ENCODE data around the gene NRSN2. TPM values are rescaled to one million over a fixed set of nuclear protein-coding genes. Genes with fewer than 3 reads are reported as not detected.
"Not testable (repeated sequence)": the region's sequence is repeated elsewhere in the genome, so short reads cannot be mapped to it uniquely, and the experiment has no call there.

The NRSN2 gene
- total and polyA plus RNA-seq, 4 donors, result 32.3 to 150 (median 91.7) TPM

DNA sequence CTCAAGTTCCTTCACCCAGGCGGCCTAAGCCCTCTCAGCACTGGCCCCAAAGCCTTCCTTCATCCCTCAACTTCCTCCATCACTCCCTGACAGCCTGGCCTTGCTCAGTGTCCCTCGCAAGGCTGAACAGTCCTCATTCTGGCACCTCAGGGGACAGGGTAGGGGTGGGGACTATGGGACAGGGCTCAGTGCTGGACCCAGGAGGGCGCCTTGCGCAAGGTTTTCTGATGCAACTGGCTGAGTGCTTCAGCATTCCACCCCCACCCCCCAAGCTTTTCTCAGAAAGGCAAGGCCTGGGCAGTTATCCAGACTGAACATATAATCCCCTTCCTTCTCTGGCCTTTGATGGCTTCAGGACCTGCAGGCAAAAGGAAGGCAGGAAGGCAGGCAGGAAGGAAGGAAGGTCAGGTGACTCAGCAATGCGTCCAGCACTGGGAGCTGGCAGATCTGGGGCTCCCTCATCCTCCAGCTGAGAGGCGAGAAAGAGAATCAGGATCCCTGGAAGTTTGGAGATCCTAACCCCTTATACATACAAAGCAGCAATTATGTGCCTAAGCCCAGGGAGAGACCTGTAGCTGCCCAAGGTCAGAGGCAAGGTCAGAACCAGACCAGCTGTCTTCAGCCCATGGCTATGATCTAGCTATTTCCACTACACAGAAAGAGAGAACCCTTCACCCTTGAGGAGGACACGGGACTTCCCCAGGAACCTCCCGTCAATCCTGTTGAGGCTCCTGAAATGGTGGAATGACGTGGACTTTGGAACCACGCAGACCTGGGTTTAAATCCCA lies 25.0 kb downstream of the NRSN2 start:
- no peaks in the 10 kb centered on the region for H3K27me3 ChIP-seq (ENCODE audit: control insufficient read depth, insufficient read depth, low read length)
- no peak overlapping the region for H3K27ac ChIP-seq (ENCODE audit: low read depth, low read length)
- H3K36me3 ChIP-seq (ENCODE audit: control insufficient read depth, insufficient read depth, low read length), result no peaks in the 10 kb centered on the region
- peak in 1 of 6 donors; percentile 14 for DNase-seq (ENCODE audit: low read depth in 4 of 6, low spot score in 6 of 6)
- H3K4me3 ChIP-seq (ENCODE audit: low read depth, low read length), result no peak overlapping the region
- H3K4me1 ChIP-seq (ENCODE audit: control insufficient read depth, insufficient read depth, low read length), result peaks cover 3% of the 10 kb centered on the region
- 81% methylated on average over 6 of the region's 10 CpGs for whole genome bisulfite sequencing (ENCODE audit: insufficient coverage)
- H3K9me3 ChIP-seq (ENCODE audit: control insufficient read depth, insufficient read depth, low read length), result no peaks in the 10 kb centered on the region

- not testable (repeated sequence) for DNase-seq (ENCODE audit: low read depth in 4 of 6, low spot score in 6 of 6); H3K27ac ChIP-seq (ENCODE audit: low read depth, low read length); H3K4me1 ChIP-seq (ENCODE audit: control insufficient read depth, insufficient read depth, low read length); H3K36me3 ChIP-seq (ENCODE audit: control insufficient read depth, insufficient read depth, low read length); H3K27me3 ChIP-seq (ENCODE audit: control insufficient read depth, insufficient read depth, low read length); H3K9me3 ChIP-seq (ENCODE audit: control insufficient read depth, insufficient read depth, low read length); H3K4me3 ChIP-seq (ENCODE audit: low read depth, low read length)
- 92% methylated on average over 11 of the region's 11 CpGs for WGBS (ENCODE audit: insufficient coverage)
Measured at GRCh38 chr20:372543-373082, 25.7 kb downstream of the NRSN2 start.

GRCh38 chr20:373171-373890 lies 26.4 kb downstream of the NRSN2 start:
- WGBS (ENCODE audit: insufficient coverage), result 61% methylated on average over 2 of the region's 9 CpGs
- peaks cover 3% of the 10 kb centered on the region for H3K4me1 ChIP-seq (ENCODE audit: control insufficient read depth, insufficient read depth, low read length)
- no peak for DNase-seq (ENCODE audit: low read depth in 4 of 6, low spot score in 6 of 6)

GRCh38 chr20:375265-375889 lies 28.5 kb downstream of the NRSN2 start:
- Histone ChIP-seq H3K9me3 (ENCODE audit: control insufficient read depth, insufficient read depth, low read length) (no peaks in the 10 kb centered on the region), H3K27me3 (ENCODE audit: control insufficient read depth, insufficient read depth, low read length) (no peaks in the 10 kb centered on the region), H3K27ac (ENCODE audit: low read depth, low read length) (no peak overlapping the region), H3K36me3 (ENCODE audit: control insufficient read depth, insufficient read depth, low read length) (no peaks in the 10 kb centered on the region), H3K4me1 (ENCODE audit: control insufficient read depth, insufficient read depth, low read length) (peaks cover 8% of the 10 kb centered on the region), H3K4me3 (ENCODE audit: low read depth, low read length) (no peak overlapping the region)
- whole genome bisulfite sequencing (ENCODE audit: insufficient coverage), result 89% methylated on average over 7 of the region's 10 CpGs
- DNase-seq (ENCODE audit: low read depth in 4 of 6, low spot score in 6 of 6), result no peak

More at GRCh38 chr20:373171-373890, 26.4 kb downstream of the NRSN2 start:
- Histone ChIP-seq H3K4me3 (ENCODE audit: low read depth, low read length) (no peak overlapping the region), H3K9me3 (ENCODE audit: control insufficient read depth, insufficient read depth, low read length) (no peaks in the 10 kb centered on the region), H3K27ac (ENCODE audit: low read depth, low read length) (no peak overlapping the region), H3K36me3 (ENCODE audit: control insufficient read depth, insufficient read depth, low read length) (no peaks in the 10 kb centered on the region), H3K27me3 (ENCODE audit: control insufficient read depth, insufficient read depth, low read length) (no peaks in the 10 kb centered on the region)

DNA sequence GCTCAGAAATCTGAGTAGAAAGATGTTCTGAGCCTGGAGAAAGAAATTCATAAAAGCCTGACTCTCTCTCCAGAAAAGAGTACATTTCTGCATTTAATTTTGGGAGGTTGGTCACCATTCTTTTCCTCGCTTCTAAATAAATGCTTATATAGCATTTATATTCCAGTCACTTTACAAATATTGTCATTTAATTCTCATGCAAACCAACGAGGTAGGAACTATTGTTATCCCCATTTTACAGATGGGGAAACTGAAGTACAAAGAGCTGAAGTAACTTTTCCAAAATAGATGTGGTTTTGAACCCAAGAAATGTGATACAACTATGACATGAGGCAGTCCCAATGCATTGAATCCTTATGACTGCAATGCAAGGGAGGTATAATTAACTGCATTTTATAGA lies 29.2 kb downstream of the NRSN2 start:
- Histone ChIP-seq H3K4me1 (ENCODE audit: control insufficient read depth, insufficient read depth, low read length) (peaks cover 8% of the 10 kb centered on the region), H3K9me3 (ENCODE audit: control insufficient read depth, insufficient read depth, low read length) (no peaks in the 10 kb centered on the region), H3K36me3 (ENCODE audit: control insufficient read depth, insufficient read depth, low read length) (no peaks in the 10 kb centered on the region), H3K4me3 (ENCODE audit: low read depth, low read length) (no peak overlapping the region), H3K27ac (ENCODE audit: low read depth, low read length) (no peak overlapping the region), H3K27me3 (ENCODE audit: control insufficient read depth, insufficient read depth, low read length) (no peaks in the 10 kb centered on the region)
- WGBS (ENCODE audit: insufficient coverage), result no CpG with 5 or more reads among the region's 2 CpGs
- DNase-seq (ENCODE audit: low read depth in 4 of 6, low spot score in 6 of 6), result no peak

GRCh38 chr20:376750-377149 lies 29.8 kb downstream of the NRSN2 start:
- no peaks in the 10 kb centered on the region for H3K9me3 ChIP-seq (ENCODE audit: control insufficient read depth, insufficient read depth, low read length)
- H3K4me1 ChIP-seq (ENCODE audit: control insufficient read depth, insufficient read depth, low read length), result peaks cover 12% of the 10 kb centered on the region
- no CpG with 5 or more reads among the region's 2 CpGs for WGBS (ENCODE audit: insufficient coverage)
- DNase-seq (ENCODE audit: low read depth in 4 of 6, low spot score in 6 of 6), result no peak
- H3K27me3 ChIP-seq (ENCODE audit: control insufficient read depth, insufficient read depth, low read length), result no peaks in the 10 kb centered on the region
- no peak overlapping the region for H3K4me3 ChIP-seq (ENCODE audit: low read depth, low read length)
- H3K27ac ChIP-seq (ENCODE audit: low read depth, low read length), result no peak overlapping the region
- H3K36me3 ChIP-seq (ENCODE audit: control insufficient read depth, insufficient read depth, low read length), result no peaks in the 10 kb centered on the region

DNA sequence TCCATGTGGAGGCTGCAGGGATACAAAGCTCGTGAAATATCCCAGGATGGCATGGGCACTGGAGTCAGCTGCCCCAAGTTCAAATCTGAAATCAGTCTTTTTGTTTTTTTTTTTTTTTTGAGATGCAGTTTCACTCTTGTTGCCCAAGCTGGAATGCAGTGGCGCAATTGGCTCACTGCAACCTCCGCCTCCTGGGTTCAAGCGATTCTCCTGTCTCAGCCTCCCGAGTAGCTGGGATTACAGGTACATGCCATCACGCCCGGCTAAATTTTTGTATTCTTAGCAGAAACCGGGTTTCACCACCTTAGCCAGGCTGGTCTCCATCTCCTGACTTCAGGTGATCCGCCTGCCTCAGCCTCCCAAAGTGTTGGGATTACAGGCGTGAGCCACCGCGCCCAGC lies 30.7 kb downstream of the NRSN2 start:
- not testable (repeated sequence) for DNase-seq (ENCODE audit: low read depth in 4 of 6, low spot score in 6 of 6); H3K27ac ChIP-seq (ENCODE audit: low read depth, low read length); H3K36me3 ChIP-seq (ENCODE audit: control insufficient read depth, insufficient read depth, low read length); H3K4me3 ChIP-seq (ENCODE audit: low read depth, low read length); H3K9me3 ChIP-seq (ENCODE audit: control insufficient read depth, insufficient read depth, low read length); H3K27me3 ChIP-seq (ENCODE audit: control insufficient read depth, insufficient read depth, low read length)
- peaks cover 17% of the 10 kb centered on the region for H3K4me1 ChIP-seq (ENCODE audit: control insufficient read depth, insufficient read depth, low read length)
- WGBS (ENCODE audit: insufficient coverage), result 85% methylated on average over 9 of the region's 12 CpGs

DNA sequence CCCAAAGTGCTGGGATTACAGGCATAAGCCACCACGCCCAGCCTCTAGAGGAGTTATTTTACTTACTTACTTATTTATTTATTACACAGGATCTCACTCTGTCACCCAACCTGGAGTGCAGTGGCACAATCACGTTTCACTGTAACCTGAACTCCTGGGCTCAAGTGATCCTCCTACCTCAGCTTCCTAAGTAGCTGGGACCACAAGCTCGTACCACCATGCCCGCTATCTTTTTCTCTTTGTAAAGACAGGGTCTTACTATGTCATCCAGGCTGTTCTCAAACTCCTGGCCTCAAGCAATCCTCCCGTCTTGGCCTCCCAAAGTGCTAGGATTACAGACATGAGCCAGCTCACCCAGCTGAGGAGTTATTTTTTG lies 32.0 kb downstream of the NRSN2 start:
- peaks cover 17% of the 10 kb centered on the region for H3K4me1 ChIP-seq (ENCODE audit: control insufficient read depth, insufficient read depth, low read length)
- no peaks in the 10 kb centered on the region for H3K27me3 ChIP-seq (ENCODE audit: control insufficient read depth, insufficient read depth, low read length)
- no peak for DNase-seq (ENCODE audit: low read depth in 4 of 6, low spot score in 6 of 6)
- H3K27ac ChIP-seq (ENCODE audit: low read depth, low read length), result no peak overlapping the region
- WGBS (ENCODE audit: insufficient coverage), result 73% methylated on average over 3 of the region's 5 CpGs
- H3K36me3 ChIP-seq (ENCODE audit: control insufficient read depth, insufficient read depth, low read length), result no peaks in the 10 kb centered on the region
- H3K9me3 ChIP-seq (ENCODE audit: control insufficient read depth, insufficient read depth, low read length), result no peaks in the 10 kb centered on the region
- no peak overlapping the region for H3K4me3 ChIP-seq (ENCODE audit: low read depth, low read length)

GRCh38 chr20:380763-381580 lies 34.1 kb downstream of the NRSN2 start:
- DNase-seq (ENCODE audit: low read depth in 4 of 6, low spot score in 6 of 6), result peak in 4 of 6 donors; percentile 7 to 80 (median 54)
- no peaks in the 10 kb centered on the region for H3K27me3 ChIP-seq (ENCODE audit: control insufficient read depth, insufficient read depth, low read length)
- H3K4me3 ChIP-seq (ENCODE audit: low read depth, low read length), result peak overlapping the region; percentile 52
- WGBS (ENCODE audit: insufficient coverage), result under 1% methylated on average over 82 of the region's 93 CpGs
- H3K9me3 ChIP-seq (ENCODE audit: control insufficient read depth, insufficient read depth, low read length), result no peaks in the 10 kb centered on the region
- no peaks in the 10 kb centered on the region for H3K36me3 ChIP-seq (ENCODE audit: control insufficient read depth, insufficient read depth, low read length)
- peaks cover 17% of the 10 kb centered on the region for H3K4me1 ChIP-seq (ENCODE audit: control insufficient read depth, insufficient read depth, low read length)
- no peak overlapping the region for H3K27ac ChIP-seq (ENCODE audit: low read depth, low read length)
